Uterus (tissue), 2 donors: Measurements from ENCODE around the gene ZNF669.

Experiments
- CTCF ChIP-seq, 4 experiments: fragments of 200-600 bp in 2 of 4; fragments of 450-650 bp in 2 of 4; sonication (generic) in 2 of 4; IDR thresholded peaks; one replicate each; pipeline ENCODE4 v1.5.1; 2016 to 2019; ENCODE audit warnings: antibody characterized with exemption in 4 of 4, mild to moderate bottlenecking in 2 of 4, moderate library complexity in 1 of 4
- POLR2A ChIP-seq, 2 donors: fragments of 450-650 bp; IDR thresholded peaks; one replicate each; pipeline ENCODE4 v1.6.1; 2016; ENCODE audit warnings: antibody characterized with exemption in 2 of 2, mild to moderate bottlenecking in 1 of 2, moderate library complexity in 1 of 2

GRCh38 chr1:247096958-247097357 lies 7.2 kb downstream of the ZNF669 start:
- no peak for TF ChIP-seq CTCF (IDR thresholded peaks at IDR 0.05)
- TF ChIP-seq POLR2A (IDR thresholded peaks at IDR 0.05): no peak
